HG03060 (cell line): ENCODE measurements around the gene ARFGAP1.

Source experiments
- ATAC-seq: cut with Tn5 transposase; IDR thresholded peaks from one replicate; pipeline ENCODE4 v1.9.1; 2021; ENCODE audit warnings: low read depth, moderate number of reproducible peaks; ENCODE audit not compliant: unreplicated experiment

ARFGAP1 gene

GRCh38 chr20:63276956-63277355 is 4.3 kb downstream of the ARFGAP1 start:
- no peak for ATAC-seq

DNA sequence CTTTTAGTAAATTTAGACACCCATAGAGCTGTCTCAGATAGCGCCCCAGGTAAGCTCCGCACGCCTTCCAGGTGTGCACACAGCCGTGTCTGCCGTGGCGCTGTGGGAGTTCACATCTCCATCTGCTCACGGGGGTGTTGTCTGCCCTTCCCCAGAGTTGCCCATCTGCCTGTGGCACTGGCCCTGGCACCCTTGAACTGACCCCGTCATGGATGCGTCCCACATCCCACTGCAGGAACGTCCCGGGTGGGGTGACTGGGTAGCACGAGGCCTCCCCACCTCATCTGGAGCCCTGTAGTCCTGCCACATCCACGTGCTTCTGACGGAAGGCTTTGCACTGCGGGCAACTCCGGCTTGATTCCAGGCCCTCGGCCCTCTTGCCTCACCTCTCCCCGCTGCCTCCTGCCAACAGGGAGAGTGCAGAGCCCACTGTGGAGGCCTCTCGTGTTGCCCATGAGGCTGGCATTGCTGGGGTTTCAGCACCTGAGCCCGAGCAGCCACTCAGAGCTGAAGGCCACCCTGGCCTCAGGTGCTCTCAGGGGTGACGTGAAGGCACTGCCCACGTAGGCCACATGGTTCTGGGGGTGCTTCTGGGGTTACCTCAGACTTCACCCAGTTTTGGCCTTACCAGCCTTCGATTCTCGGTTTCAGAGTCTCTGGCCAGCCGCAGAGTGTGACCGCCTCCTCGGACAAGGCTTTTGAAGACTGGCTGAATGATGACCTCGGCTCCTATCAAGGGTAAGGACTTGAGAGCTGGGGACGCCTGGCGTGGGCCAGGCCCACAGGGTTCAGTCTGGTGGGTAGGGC is 5.1 kb downstream of the ARFGAP1 start:
- no peak for ATAC-seq

- ATAC-seq: no peak
Observed at GRCh38 chr20:63278661-63279060, 6.0 kb downstream of the ARFGAP1 start.

- no peak for ATAC-seq
Observed at GRCh38 chr20:63279931-63280330, 7.3 kb downstream of the ARFGAP1 start.

DNA sequence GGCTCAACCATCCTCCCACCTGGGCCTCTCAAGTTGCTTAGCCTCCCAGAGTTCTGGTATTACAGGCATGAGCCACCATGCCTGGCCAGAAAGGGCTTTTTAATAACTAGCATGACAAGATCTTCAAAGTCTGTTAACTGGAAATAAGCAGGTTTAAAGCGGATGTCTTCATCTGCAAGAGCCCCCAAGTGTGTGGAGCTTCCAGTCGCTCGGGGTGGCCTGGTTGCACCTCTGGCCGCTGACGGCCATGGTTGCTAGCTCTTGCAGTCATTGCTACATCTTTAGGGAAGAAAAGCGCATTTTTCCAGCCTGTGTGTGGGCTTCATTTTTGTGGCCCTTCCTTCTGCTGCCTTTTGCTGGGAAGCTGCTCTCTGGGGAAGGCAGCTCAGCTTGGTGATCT is 7.8 kb downstream of the ARFGAP1 start:
- ATAC-seq: no peak

DNA sequence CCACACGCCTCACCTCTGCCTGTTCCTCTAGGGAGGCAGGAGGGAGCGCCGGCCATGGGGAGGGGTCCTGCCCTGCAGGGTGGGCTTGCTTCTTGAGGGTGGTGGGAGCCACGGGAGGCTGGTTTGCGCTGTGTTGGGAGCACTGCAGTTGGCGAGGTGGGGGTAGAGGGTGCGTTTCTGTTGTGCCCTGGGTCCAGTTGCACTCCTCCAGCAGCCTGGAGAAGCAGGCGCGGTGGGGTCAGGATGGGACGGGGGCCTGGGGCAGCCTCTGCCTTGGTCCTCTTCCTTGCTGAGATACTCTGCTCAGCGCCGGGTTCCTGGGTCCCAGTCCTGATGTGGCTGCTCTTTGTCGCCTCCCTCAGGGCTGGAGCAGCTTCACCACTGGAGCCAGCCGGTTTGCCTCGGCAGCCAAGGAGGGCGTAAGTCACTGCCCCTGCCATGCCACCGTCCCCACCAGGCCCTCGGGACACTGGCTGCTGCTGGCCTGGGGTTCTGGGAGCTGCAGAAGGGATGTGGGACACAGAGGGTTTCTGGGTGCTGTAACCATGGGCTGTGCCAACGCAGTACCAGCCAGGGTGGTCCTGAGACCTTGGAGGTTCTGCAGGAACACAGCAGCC is 8.4 kb downstream of the ARFGAP1 start:
- no peak for ATAC-seq

DNA sequence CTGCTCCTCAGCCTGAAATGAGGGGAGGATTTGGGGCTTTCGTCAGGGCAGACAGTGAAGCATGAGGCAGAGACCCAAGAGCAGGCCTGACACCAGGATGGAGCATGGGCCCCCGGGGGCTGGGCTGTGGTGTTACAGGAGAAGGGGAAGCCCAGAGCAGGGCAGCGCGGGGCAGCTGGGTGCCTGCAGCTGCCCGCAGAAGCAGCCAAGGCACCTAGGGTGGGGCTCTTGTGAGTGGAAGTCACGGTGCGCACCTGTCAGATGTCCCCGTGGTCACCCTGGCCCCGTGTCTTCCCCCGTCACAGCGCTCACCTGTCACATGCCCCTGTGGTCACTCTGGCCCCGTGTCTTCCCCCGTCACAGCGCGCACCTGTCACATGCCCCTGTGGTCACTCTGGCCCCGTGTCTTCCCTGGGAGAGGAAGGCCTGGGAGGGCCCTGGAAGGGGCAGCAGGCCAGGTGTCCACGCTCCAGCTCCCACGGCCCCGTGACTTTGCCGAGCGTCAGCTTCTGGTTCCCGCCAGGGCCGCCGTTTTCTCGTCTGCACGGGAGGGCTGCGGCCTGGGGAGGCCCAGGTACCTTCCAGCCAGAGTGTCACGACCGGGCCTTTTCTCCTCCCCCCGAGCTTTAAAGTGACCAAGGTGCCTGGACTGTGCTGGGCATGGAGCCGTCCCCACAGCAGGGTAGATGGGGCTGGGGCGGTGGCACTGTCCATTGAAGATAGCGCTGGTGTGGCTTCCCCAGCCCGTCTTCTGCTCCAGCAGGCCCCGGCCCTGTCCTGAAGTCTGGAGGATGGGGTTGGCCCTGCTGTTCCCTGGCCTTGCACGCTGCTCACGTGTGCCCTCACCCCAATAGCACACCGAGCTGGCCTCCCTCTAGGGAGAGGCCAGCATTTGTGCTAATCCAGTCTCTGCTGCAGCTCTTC is 9.4 kb downstream of the ARFGAP1 start:
- no peak for ATAC-seq

DNA sequence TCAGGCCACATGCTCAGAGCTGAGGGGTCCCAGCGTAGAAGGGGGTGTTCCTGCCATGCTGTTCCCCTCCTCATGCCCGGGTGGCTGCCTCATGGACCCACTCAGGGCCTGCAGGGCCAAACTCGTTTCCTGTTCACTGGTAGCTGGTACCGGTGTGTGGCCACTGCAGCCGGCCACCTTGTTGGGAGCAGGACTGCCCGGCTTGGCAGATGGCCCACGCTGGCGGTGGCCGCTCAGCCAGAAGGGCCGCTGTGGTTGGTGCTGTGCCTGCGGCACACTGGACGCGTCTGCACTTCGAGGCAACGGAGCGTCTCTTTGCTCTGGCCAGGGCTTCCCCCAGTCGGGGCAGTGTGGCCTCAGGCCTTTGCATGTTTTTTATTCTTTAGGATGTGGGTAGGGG is 10.3 kb downstream of the ARFGAP1 start:
- no peak for ATAC-seq

GRCh38 chr20:63283397-63284082 is 10.9 kb downstream of the ARFGAP1 start:
- no peak for ATAC-seq

DNA sequence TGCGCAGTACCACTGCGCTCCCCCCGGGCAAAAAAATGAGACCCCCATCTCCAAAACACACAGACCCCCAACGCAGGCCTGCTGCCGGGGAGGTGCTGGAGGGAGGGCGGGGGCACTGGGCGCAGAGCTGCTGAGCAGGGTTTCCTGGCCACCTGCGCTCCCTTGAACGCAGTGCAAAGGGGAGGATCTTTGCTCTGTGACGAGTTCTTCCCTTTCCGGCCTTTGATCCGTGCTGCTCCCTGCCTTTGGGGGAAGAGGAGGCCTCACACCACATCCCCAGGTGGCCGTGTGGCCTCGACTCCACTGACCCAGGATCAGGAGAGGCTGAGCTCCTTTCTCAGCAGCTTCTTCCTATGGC is 11.4 kb downstream of the ARFGAP1 start:
- no peak for ATAC-seq

DNA sequence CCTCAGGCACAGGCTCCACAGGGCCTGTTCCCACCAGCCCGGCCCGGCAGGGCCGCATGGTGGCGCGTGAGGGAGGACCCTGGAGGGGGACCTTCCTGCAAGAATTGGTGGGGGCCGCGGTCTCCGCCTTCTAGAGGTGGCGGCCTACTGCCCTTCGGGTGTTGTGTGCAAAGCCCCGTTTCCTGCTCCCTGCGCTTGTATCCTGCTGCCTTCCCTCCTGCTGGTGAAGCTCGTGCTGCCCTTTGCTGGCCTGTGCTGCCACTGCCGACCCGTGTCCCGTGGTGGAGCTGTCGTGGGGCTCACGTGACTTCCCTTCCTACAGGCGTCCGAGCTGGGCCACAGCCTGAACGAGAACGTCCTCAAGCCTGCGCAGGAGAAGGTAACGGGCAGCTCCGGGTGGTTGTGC is 11.9 kb downstream of the ARFGAP1 start:
- ATAC-seq: no peak

DNA sequence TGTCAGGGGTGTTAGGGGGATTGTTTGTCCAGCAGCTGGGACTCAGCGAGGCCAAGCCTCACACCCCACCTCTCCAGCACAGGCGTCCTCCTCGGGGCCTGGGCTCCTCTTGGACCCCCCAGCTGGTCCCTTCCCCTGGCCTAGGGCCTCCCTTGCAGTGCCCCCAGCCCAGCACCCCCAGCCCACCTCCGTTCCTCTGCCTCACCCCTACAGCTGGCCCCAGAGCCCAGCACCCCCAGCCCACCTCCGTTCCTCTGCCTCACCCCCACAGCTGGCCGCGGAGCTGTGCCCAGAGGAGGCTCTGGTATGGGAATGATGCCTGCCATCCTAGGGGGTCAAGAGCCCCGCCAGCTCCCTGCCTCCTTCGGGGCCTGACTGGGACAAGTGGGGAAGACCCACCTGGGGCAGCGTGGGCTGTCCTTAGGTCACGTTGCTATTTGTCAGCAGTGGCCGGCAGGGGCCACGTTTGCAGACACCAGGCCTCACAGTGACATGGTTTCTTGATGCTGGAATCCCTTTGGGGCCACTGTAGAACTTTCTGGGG is 12.4 kb downstream of the ARFGAP1 start:
- ATAC-seq: no peak

DNA sequence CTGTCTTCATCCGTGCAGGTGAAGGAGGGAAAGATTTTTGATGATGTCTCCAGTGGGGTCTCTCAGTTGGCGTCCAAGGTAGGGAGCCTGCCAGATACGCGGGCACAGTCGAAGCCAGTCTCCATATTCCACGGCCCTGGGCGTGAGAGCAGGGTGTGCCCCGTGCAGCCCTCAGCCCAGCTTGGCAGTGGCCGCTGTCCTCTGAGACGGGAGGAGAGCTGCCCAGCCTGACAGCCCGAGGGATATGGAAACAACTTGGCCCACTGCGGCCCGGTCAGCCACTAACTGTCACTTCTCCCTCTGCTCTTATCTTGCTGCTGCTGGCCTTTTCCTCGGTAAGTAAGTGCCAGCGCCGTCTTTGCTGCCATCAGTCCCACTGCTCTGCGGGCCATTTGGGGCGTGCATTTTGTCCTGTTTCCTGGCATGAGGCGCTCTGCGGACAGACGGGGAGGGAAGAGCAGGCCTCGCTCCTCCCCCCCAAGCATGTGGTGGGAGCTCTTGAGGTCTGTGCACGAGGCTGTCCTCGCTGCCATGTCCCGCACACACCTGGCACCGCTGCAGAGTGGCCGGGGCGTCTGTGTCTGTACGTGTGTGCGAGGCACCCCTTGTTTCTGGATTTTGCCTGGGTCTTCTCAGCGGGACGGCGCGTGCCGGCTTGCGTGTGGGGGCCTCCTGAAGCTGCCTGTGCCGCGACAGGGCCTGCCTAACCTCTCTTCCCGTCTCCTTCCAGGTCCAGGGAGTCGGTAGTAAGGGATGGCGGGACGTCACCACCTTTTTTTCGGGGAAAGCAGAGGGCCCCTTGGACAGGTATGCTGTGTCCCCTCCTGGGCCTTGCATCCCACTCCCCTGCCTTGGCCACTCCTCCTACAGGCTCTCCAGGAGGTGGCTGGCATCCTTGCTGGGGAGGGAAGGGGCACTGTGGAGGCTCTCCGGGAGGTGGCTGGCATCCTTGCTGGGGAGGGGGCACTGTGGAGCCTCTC is 13.3 kb downstream of the ARFGAP1 start:
- ATAC-seq: no peak

GRCh38 chr20:63286781-63287696 is 14.4 kb downstream of the ARFGAP1 start:
- ATAC-seq: no peak

GRCh38 chr20:63287697-63288580 is 15.3 kb downstream of the ARFGAP1 start:
- no peak for ATAC-seq

DNA sequence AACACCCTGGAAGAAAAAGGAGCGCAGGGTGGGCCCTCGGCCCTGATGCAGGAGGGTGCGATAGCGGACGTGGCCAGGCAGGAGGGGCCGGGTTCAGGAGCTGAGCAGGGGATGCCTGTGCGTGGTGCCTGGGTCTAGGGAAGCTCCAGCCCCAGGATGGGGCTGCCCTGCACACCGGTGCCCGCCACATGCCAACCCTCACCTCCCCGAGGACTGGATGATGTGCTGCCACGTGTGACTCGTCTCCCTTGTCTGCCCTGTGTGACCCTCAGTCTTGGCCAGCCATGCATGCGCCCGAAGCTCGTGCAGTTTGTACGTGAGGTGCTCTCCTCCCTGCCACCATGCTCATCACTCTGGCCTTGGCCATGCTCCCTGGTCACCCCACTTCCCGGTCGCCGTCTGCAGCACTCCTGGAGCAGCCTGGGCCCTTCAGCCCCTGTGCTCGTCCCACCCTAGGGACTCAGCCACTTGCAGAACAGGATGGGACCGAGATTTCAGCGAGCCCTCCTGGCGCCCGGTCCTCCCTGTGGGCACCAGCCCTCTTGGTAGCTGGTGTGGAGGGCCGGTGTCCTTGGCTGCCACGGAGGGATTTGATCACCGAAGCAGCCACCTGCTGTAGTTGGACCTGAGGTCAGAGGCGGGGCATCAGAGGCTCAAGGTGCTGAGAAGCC is 16.1 kb downstream of the ARFGAP1 start:
- ATAC-seq: no peak
